Tibial artery (tissue), 4 donors: Measurements from ENCODE around the gene NPFFR1.
A peak's percentile ranks its signal among the peaks of the same experiment; 100 is the strongest.

ENCODE experiments used
- DNase-seq, 2 donors: peaks; one replicate each; pipeline ENCODE4 v3.0.0-alpha.2; 2019
- H3K27ac ChIP-seq, 2 donors: fragments of 200-600 bp; sonication (generic) in 1 of 2; 1 replicate in 1 of 2; 2 replicates in 1 of 2; pipeline ENCODE4 v1.5.1; 2018 to 2019; ENCODE audit warnings: mild to moderate bottlenecking in 1 of 2
- H3K27me3 ChIP-seq, 2 donors: fragments of 200-600 bp; sonication (generic) in 1 of 2; one replicate each; pipeline versions ENCODE4 v1.5.1 to v1.6.0; 2016 to 2019
- H3K36me3 ChIP-seq, 3 donors: fragments of 200-600 bp; sonication (generic) in 2 of 3; one replicate each; pipeline ENCODE4 v1.5.1; 2016 to 2019; ENCODE audit warnings: mild to moderate bottlenecking in 2 of 3
- H3K4me1 ChIP-seq, 4 donors: fragments of 200-600 bp; sonication (generic) in 2 of 4; 1 replicate in 3 of 4; 2 replicates in 1 of 4; pipeline ENCODE4 v1.5.1; 2016 to 2019
- H3K4me3 ChIP-seq, 2 donors: fragments of 200-600 bp; sonication (generic) in 1 of 2; 1 replicate in 1 of 2; 2 replicates in 1 of 2; pipeline ENCODE4 v1.5.1; 2018 to 2019; ENCODE audit warnings: mild to moderate bottlenecking in 2 of 2
- H3K9me3 ChIP-seq, 3 donors: fragments of 200-600 bp; sonication (generic) in 1 of 3; one replicate each; pipeline ENCODE4 v1.5.1; 2016 to 2019
- intact Hi-C: fragments of 100-400 bp; cut with DNase I; formaldehyde crosslinking; loops from one replicate; pipeline ENCODE4 v1.15.0; 2023; ENCODE audit warnings: low total_unique reads
- TF ChIP-seq, protein P1 (sequence below), 2 experiments: fragments of 200-600 bp in 1 of 2; fragments of 450-650 bp in 1 of 2; IDR thresholded peaks; one replicate each; pipeline ENCODE4 v1.5.1; 2017 to 2019; ENCODE audit warnings: antibody characterized with exemption in 2 of 2, mild to moderate bottlenecking in 1 of 2, moderate library complexity in 1 of 2

The NPFFR1 gene

DNA sequence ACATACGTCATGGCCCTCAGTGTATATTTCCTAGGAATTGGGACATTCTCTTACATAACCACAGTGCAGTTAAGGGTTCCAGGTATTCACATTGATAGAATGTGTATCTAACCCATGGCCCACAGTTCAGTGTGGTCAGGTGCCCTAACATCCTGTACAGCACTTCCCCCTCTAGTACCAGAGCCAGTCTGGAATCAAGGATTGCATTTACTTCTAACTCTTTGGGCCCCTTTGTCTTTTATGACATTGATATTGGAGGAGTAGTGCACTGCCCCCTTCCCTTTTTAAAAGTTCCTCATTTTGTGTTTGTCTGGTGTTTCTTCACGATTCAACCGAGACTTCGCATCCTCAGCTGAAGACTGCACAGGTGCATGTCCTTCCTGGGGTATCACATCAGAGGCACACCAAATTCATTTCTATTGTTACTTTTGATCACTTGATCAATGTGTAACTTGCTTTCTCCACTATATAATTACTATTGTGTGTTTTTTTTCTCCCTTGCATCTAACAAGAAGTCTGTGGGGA is 22.4 kb upstream of the NPFFR1 start:
- peaks cover 0 to 3% (median 0%) of the 10 kb centered on the region in 3 donors for H3K36me3 ChIP-seq
- no peaks in the 10 kb centered on the region for H3K4me1 ChIP-seq
- no peak overlapping the region for H3K4me3 ChIP-seq
- DNase-seq = no peak
- intact Hi-C loops = no loop called here
- H3K27ac ChIP-seq = no peak overlapping the region
- TF ChIP-seq, protein P1, sequence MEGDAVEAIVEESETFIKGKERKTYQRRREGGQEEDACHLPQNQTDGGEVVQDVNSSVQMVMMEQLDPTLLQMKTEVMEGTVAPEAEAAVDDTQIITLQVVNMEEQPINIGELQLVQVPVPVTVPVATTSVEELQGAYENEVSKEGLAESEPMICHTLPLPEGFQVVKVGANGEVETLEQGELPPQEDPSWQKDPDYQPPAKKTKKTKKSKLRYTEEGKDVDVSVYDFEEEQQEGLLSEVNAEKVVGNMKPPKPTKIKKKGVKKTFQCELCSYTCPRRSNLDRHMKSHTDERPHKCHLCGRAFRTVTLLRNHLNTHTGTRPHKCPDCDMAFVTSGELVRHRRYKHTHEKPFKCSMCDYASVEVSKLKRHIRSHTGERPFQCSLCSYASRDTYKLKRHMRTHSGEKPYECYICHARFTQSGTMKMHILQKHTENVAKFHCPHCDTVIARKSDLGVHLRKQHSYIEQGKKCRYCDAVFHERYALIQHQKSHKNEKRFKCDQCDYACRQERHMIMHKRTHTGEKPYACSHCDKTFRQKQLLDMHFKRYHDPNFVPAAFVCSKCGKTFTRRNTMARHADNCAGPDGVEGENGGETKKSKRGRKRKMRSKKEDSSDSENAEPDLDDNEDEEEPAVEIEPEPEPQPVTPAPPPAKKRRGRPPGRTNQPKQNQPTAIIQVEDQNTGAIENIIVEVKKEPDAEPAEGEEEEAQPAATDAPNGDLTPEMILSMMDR (IDR thresholded peaks at IDR 0.05) = no peak
- no peaks in the 10 kb centered on the region for H3K27me3 ChIP-seq
- H3K9me3 ChIP-seq = no peaks in the 10 kb centered on the region

DNA sequence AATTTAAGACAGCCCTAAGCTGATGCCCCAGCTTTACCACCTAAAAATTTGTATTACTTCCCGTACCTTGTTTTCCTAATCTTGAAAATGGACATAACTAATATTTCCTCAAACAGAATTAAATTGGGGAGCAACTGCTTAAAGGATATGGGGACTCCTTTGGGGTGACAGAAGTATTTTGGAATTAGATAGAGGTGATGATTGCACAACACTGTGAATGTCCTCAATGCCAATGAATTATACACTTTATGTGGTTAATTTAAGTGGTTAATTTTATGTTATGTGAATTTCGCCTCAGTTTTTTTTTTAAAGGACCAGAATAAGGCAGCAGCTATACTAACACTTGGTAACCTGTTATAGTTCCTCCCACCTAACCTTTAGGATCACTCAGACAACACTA is 19.9 kb upstream of the NPFFR1 start:
- Histone ChIP-seq H3K4me1 (no peaks in the 10 kb centered on the region), H3K27me3 (no peaks in the 10 kb centered on the region), H3K27ac (no peak overlapping the region), H3K4me3 (no peak overlapping the region), H3K9me3 (no peaks in the 10 kb centered on the region), H3K36me3 (peaks cover 0 to 3% (median 0%) of the 10 kb centered on the region in 3 donors)
- DNase-seq = no peak
- intact Hi-C loops = no loop called here
- TF ChIP-seq, protein P1 (IDR thresholded peaks at IDR 0.05) = no peak

DNA sequence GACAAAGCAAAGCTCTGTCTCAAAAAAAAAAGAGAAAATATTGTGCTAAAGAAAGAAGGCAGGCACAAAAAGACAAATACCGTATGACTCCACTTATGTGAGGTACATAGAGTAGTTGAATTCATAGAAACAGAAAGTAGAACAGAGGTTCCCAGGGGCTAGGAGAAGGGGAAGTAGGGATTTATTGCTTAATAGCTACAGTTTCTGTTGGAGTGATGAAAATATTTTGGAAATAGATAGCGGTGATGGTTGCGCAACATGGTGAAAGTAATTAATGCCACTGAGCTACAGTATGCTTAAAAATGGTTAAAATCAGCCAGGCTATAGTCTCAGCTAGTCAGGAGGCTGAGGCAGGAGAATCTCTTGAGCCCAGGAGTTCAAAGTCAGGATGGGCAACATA is 18.5 kb upstream of the NPFFR1 start:
- TF ChIP-seq, protein P1 (IDR thresholded peaks at IDR 0.05) = no peak
- Histone ChIP-seq H3K27ac (no peak overlapping the region), H3K9me3 (no peaks in the 10 kb centered on the region), H3K27me3 (no peaks in the 10 kb centered on the region), H3K36me3 (peaks cover 0 to 3% (median 0%) of the 10 kb centered on the region in 3 donors), H3K4me1 (no peaks in the 10 kb centered on the region), H3K4me3 (no peak overlapping the region)
- peak in 1 of 2 donors; percentile 29 for DNase-seq
- intact Hi-C loops = no loop called here

DNA sequence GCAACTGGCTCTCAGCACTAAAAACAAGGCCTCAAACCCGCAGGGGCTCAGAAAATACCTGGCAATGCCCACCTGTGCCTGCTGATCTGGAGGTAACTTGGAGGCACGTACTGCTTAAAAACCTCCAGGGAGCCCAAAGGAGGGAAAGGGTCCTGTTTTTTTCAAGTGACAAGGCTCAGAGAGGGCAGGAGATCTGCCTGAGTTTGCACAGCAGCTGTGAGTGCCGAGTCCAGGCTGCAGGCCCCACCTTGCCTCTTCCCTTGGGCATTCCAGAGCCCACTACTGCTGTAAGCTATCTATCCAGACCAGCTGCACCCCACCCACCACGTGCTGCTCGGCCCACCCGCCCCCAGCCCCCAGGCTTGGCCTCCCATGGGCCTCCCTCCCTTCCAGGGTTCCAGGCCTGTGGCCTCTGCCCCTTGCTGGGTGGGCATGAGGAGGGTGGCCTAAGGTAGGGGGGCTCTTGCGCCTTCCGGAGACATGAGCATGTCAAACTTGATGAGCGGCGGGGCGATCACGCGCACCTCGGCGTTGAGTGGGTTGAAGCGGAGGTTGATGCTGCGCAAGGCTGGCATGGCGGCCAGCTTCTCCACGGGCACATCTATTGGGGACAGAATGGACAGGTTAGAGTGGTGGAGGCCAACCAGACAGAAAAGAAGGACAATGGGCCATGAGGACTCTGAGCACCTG is 17.2 kb upstream of the NPFFR1 start:
- peak in 1 of 2 donors; percentile 57 for DNase-seq
- Histone ChIP-seq H3K36me3 (peaks cover 0 to 3% (median 0%) of the 10 kb centered on the region in 3 donors), H3K4me1 (peaks cover 0 to 12% (median 3%) of the 10 kb centered on the region in 4 donors), H3K27ac (no peak overlapping the region), H3K4me3 (no peak overlapping the region), H3K27me3 (no peaks in the 10 kb centered on the region), H3K9me3 (no peaks in the 10 kb centered on the region)
- TF ChIP-seq, protein P1 (IDR thresholded peaks at IDR 0.05) = no peak
- intact Hi-C loops = no loop called here

DNA sequence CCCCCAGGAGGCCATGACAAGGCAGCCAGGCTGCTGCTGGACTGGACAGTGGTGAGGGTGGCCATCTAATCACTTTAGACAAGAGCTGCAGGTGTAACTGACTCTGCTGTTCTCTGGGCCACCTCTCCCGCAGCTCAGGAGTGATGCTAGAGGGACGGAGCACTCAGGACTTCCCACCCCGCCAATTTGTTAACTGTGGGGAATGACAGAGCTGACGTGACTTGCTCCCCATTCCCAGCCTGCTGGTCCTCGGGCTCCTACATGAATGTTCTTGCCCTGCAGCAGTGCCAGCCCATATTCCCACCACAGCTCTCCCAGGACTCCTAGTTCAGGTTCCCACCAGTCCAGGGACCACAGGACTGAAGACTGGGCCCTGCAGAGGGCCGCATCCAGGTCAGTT is 16.7 kb upstream of the NPFFR1 start:
- Histone ChIP-seq H3K27me3 (no peaks in the 10 kb centered on the region), H3K4me3 (no peak overlapping the region), H3K36me3 (peaks cover 0 to 3% (median 0%) of the 10 kb centered on the region in 3 donors), H3K9me3 (no peaks in the 10 kb centered on the region), H3K4me1 (peaks cover 0 to 14% (median 4%) of the 10 kb centered on the region in 4 donors), H3K27ac (no peak overlapping the region)
- no peak for DNase-seq
- TF ChIP-seq, protein P1 (IDR thresholded peaks at IDR 0.05) = no peak
- intact Hi-C loops = no loop called here
